ENCODE results near the gene FGFRL1.

DNA sequence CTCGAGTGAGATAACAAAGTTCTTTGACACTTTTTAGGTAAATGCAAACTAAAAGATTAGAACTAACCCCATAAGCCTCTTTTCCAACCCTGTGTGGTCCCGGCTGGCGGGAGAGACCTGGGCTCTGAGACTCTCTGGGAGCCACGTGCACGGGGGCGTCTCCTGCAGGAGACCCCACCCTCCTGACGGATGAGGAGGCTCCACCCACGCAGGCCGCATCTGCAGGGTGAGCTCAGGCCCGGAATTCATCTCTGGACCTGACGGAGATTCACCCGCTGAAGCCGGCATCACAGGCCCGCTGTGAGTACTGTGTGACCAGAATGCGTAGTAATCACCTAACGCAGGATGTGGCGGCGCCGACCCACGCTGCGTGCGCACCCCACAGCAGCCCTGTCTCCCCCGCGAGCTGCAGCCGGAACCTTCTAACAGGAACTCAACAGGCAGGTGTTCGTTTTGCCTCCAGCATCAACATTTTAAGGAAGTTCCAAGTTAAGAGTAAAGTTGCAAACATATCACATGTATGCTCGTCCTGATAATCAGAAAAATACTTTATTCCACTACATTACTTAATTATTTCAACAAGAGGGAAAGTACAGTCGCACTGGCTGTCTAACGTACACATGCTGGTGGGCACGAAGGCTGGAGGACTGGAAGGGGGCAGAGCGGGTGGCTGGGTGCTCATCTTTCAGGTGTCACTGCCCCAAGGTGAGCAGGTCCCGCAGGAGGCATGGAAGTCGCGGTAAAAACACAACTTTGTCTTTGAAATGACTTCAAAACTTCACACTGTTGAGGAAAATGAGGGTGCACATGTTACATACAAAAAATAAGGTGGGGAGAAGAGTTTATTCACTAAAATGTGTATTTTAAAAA lies 44.5 kb downstream of the FGFRL1 start:
- TF ChIP-seq, protein P1, sequence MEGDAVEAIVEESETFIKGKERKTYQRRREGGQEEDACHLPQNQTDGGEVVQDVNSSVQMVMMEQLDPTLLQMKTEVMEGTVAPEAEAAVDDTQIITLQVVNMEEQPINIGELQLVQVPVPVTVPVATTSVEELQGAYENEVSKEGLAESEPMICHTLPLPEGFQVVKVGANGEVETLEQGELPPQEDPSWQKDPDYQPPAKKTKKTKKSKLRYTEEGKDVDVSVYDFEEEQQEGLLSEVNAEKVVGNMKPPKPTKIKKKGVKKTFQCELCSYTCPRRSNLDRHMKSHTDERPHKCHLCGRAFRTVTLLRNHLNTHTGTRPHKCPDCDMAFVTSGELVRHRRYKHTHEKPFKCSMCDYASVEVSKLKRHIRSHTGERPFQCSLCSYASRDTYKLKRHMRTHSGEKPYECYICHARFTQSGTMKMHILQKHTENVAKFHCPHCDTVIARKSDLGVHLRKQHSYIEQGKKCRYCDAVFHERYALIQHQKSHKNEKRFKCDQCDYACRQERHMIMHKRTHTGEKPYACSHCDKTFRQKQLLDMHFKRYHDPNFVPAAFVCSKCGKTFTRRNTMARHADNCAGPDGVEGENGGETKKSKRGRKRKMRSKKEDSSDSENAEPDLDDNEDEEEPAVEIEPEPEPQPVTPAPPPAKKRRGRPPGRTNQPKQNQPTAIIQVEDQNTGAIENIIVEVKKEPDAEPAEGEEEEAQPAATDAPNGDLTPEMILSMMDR (IDR thresholded peaks at IDR 0.05; ENCODE audit: low read length): no peak
- TF ChIP-seq EZH2 (IDR thresholded peaks at IDR 0.05; ENCODE audit: borderline replicate concordance, low read length): no peak

Measured in OCI-LY1 (cell line).